Astrocyte (in vitro differentiated cells and primary cell): ENCODE results near the gene KCNA4.

ENCODE experiments used
- CTCF ChIP-seq: IDR thresholded peaks from 2 replicates; pipeline ENCODE4 v1.5.1; 2011; ENCODE audit warnings: low read depth, mild to moderate bottlenecking, inconsistent platforms, low read length, moderate library complexity; ENCODE audit not compliant: insufficient read depth
- EZH2 ChIP-seq: IDR thresholded peaks from 2 replicates; pipeline ENCODE4 v1.6.1; 2012; ENCODE audit warnings: mild to moderate bottlenecking, low read length, inconsistent platforms; ENCODE audit not compliant: insufficient read depth

- TF ChIP-seq EZH2 (no peak), CTCF (no peak)
These were observed 1.7 kb upstream of the KCNA4 start for GRCh38 chr11:30018495-30018894.
